Lower lobe of right lung (tissue), 2 donors: Measurements from ENCODE around the gene CEP43. TPM values are rescaled to one million over a fixed set of nuclear protein-coding genes. Genes with fewer than 3 reads are reported as not detected.

Source experiments
- ATAC-seq, 2 donors: fragments of 200-7000 bp; cut with Tn5 transposase; one replicate each; pipeline ENCODE4 v1.9.1; 2020 to 2022; ENCODE audit warnings: mild to moderate bottlenecking in 2 of 2, moderate library complexity in 2 of 2
- DNase-seq: peaks from one replicate; pipeline ENCODE4 v3.0.0-alpha.2; 2020
- H3K27ac ChIP-seq: fragments of 200-600 bp; one replicate; pipeline ENCODE4 v1.8.0; 2022
- H3K27me3 ChIP-seq: fragments of 200-600 bp; one replicate; pipeline ENCODE4 v1.8.0; 2022; ENCODE audit warnings: low read depth
- H3K36me3 ChIP-seq: fragments of 200-600 bp; one replicate; pipeline ENCODE4 v1.8.0; 2022; ENCODE audit warnings: mild to moderate bottlenecking
- H3K4me1 ChIP-seq: fragments of 200-600 bp; one replicate; pipeline ENCODE4 v1.8.0; 2022
- H3K4me3 ChIP-seq: fragments of 200-600 bp; one replicate; pipeline ENCODE4 v1.8.0; 2022; ENCODE audit warnings: mild to moderate bottlenecking
- H3K9me3 ChIP-seq: fragments of 200-600 bp; one replicate; pipeline ENCODE4 v1.8.0; 2022
- CTCF ChIP-seq: fragments of 200-600 bp; IDR thresholded peaks from one replicate; pipeline ENCODE4 v1.8.0; 2022; ENCODE audit warnings: antibody characterized with exemption, mild to moderate bottlenecking
- intact Hi-C: fragments of 100-400 bp; cut with DNase I; formaldehyde crosslinking; loops from one replicate; pipeline ENCODE4 v1.11.0; 2022
- total RNA-seq: library from RNA; stranded (reverse); fragmentation: NEBNext Ultra II Directional; extraction: Animal tissue kit (Norgen Biotek cat#: 25700); gene quantifications from one replicate; pipeline ENCODE4 v1.2.1, GENCODE V29; 2021
- donor health status: DM: no; HTN: yes; CAD: no; lungs with severe emphysema.

The CEP43 gene
- total RNA-seq, 1 donor from 2014 or later, result 13.3 TPM

GRCh38 chr6:166959911-166960608, 39.1 kb upstream of the CEP43 start:
- peaks cover 38% of the 10 kb centered on the region for H3K4me1 ChIP-seq
- no peaks in the 10 kb centered on the region for H3K9me3 ChIP-seq
- no peak for DNase-seq
- H3K27me3 ChIP-seq, result no peaks in the 10 kb centered on the region
- H3K27ac ChIP-seq, result peak overlapping the region; percentile 86
- no peaks in the 10 kb centered on the region for H3K36me3 ChIP-seq
- intact Hi-C loops, result no loop called here
- no peak for ATAC-seq
- TF ChIP-seq CTCF, result no peak
- H3K4me3 ChIP-seq, result peak overlapping the region; percentile 5

- peak overlapping the region; percentile 86 for H3K27ac ChIP-seq
- ATAC-seq, result no peak
- no peaks in the 10 kb centered on the region for H3K27me3 ChIP-seq
- intact Hi-C loops, result no loop called here
- no peaks in the 10 kb centered on the region for H3K36me3 ChIP-seq
- TF ChIP-seq CTCF, result no peak
- peaks cover 38% of the 10 kb centered on the region for H3K4me1 ChIP-seq
- H3K4me3 ChIP-seq, result no peak overlapping the region
- no peak for DNase-seq
- H3K9me3 ChIP-seq, result no peaks in the 10 kb centered on the region
Observed at GRCh38 chr6:166960609-166960978, 38.6 kb upstream of the CEP43 start.

GRCh38 chr6:166966268-166966667, 32.9 kb upstream of the CEP43 start:
- H3K27ac ChIP-seq, result no peak overlapping the region
- intact Hi-C loops, result no loop called here
- DNase-seq (no peak), ATAC-seq (no peak)
- no peak overlapping the region for H3K4me3 ChIP-seq
- no peaks in the 10 kb centered on the region for H3K9me3 ChIP-seq
- no peak for TF ChIP-seq CTCF
- no peaks in the 10 kb centered on the region for H3K36me3 ChIP-seq
- no peaks in the 10 kb centered on the region for H3K27me3 ChIP-seq
- no peaks in the 10 kb centered on the region for H3K4me1 ChIP-seq

GRCh38 chr6:166969390-166970002, 29.7 kb upstream of the CEP43 start:
- Histone ChIP-seq H3K9me3 (no peaks in the 10 kb centered on the region), H3K36me3 (no peaks in the 10 kb centered on the region), H3K27ac (no peak overlapping the region), H3K4me1 (no peaks in the 10 kb centered on the region), H3K27me3 (no peaks in the 10 kb centered on the region), H3K4me3 (no peak overlapping the region)
- ATAC-seq (no peak), DNase-seq (no peak)
- intact Hi-C loops, result no loop called here
- no peak for TF ChIP-seq CTCF

GRCh38 chr6:166970091-166970490, 29.1 kb upstream of the CEP43 start:
- H3K9me3 ChIP-seq, result no peaks in the 10 kb centered on the region
- H3K27ac ChIP-seq, result no peak overlapping the region
- ATAC-seq (no peak), DNase-seq (no peak)
- H3K36me3 ChIP-seq, result no peaks in the 10 kb centered on the region
- intact Hi-C loops, result no loop called here
- no peaks in the 10 kb centered on the region for H3K27me3 ChIP-seq
- no peak for TF ChIP-seq CTCF
- no peaks in the 10 kb centered on the region for H3K4me1 ChIP-seq
- H3K4me3 ChIP-seq, result no peak overlapping the region
